ENCODE measurements around the gene MAD1L1.

MAD1L1 gene

DNA sequence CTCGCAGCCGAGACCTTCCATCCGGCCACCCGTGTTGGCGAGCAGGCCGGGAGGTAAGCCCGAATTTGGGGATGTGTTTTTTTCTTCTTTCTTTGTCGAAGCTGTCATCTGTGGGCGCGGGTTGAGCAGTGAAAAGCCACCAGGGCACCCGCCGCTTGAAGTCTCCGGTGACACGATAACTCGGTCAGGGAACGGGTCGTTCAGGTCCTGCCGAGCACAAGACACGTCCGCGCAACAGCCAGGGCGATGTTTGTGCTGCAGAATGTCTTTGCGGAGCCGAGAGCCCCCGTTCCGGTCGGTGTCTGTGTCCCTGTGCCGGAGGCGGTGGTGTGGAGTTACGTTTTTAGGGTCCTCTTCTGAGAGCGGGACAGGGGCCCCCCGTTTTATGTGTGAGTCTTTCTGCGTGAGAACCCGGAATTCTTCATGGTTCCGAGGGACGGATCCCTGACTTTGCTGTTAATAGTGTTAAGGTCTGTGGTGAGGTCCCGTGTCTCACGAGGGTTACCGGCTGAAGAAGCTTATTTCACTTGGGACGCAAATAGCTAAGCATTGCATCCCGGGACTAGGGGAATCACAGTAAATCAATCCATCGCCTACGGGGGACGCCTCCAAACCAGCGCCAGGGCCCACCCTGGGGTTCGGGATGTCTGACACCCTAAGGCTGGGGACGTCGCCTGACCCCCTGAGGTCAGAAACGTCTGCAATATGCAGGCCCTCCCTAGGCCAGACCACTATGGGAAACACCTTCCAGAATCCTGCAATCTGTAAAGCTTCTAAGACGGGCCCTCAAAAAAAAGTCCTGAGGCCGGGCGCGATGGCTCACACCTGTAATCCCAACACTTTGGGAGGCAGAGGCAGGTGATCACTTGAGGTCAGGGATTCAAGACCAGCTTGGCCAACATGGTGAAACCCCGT, 463.2 kb downstream of the MAD1L1 start:
- in situ Hi-C loops (cut with HindIII; ENCODE audit: low sequenced_read_pairs): loop anchor here (10.0 kb wide), 1 partner anchor 65 kb away; no protein-coding TSS in a partner anchor

DNA sequence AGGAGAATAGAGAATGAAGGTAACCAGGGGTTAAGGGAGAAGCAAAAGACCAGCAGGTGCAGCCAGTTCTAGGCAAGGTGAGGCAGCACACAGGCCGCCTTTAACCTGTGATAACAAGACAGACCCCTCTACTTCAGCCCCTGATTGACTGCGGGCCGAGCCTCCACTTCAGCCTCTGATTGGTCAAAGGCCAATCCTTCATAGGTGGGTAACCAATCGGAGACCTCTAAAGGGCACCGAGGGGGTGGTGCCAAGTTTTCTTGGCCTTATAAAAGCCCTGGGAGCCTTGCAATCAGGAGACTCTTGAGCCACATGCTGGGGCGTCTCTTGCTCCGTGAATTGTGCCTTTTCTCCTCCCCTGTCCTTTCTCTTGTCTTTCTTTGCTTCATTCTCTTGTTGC, 463.9 kb downstream of the MAD1L1 start:
- in situ Hi-C loops (cut with HindIII; ENCODE audit: low sequenced_read_pairs): no loop called here

GRCh38 chr7:1767524-1767923, 465.2 kb downstream of the MAD1L1 start:
- in situ Hi-C loops (cut with HindIII; ENCODE audit: low sequenced_read_pairs): no loop called here
